GM18502 (cell line): ENCODE data around the gene CTAG1B.
"Not testable (repeated sequence)": the region's sequence is repeated elsewhere in the genome, so short reads cannot be mapped to it uniquely, and the experiment has no call there.

Source experiments
- ATAC-seq: cut with Tn5 transposase; IDR thresholded peaks from one replicate; pipeline ENCODE4 v1.9.1; 2021; ENCODE audit warnings: mild to moderate bottlenecking; ENCODE audit not compliant: unreplicated experiment, poor library complexity

The CTAG1B gene

GRCh38 chrX:154619182-154619581, at the start of gene CTAG1B:
Gene CTAG1B, minus strand, starts transcription at chrX:154619282. Its CDS starts 64 bp downstream, at chrX:154619218.
- not testable (repeated sequence) for ATAC-seq

GRCh38 chrX:154661899-154662298, 42.8 kb upstream of the CTAG1B start:
- no peak for ATAC-seq

GRCh38 chrX:154661170-154661569, 42.1 kb upstream of the CTAG1B start:
- no peak for ATAC-seq

- no peak for ATAC-seq
Measured at GRCh38 chrX:154660541-154660940, 41.5 kb upstream of the CTAG1B start.

- no peak for ATAC-seq
Measured at GRCh38 chrX:154658957-154659356, 39.9 kb upstream of the CTAG1B start.

GRCh38 chrX:154658187-154658586, 39.1 kb upstream of the CTAG1B start:
- no peak for ATAC-seq

- no peak for ATAC-seq
Measured at GRCh38 chrX:154657226-154657805, 38.2 kb upstream of the CTAG1B start.

- no peak for ATAC-seq
Measured at GRCh38 chrX:154655786-154656185, 36.7 kb upstream of the CTAG1B start.

- ATAC-seq, result no peak
Measured at GRCh38 chrX:154655346-154655745, 36.3 kb upstream of the CTAG1B start.

- no peak for ATAC-seq
Measured at GRCh38 chrX:154654925-154655324, 35.8 kb upstream of the CTAG1B start.

GRCh38 chrX:154654372-154654771, 35.3 kb upstream of the CTAG1B start:
- ATAC-seq, result no peak

- not testable (repeated sequence) for ATAC-seq
Measured at GRCh38 chrX:154653413-154653812, 34.3 kb upstream of the CTAG1B start, which contains the start of gene CTAG2. Gene CTAG2, minus strand, starts transcription at chrX:154653579. Its CDS starts 64 bp downstream, at chrX:154653515.

GRCh38 chrX:154653048-154653401, 33.9 kb upstream of the CTAG1B start:
- ATAC-seq, result no peak

GRCh38 chrX:154652311-154653047, 33.4 kb upstream of the CTAG1B start:
- ATAC-seq, result no peak

GRCh38 chrX:154650221-154650510, 31.1 kb upstream of the CTAG1B start:
- no peak for ATAC-seq

GRCh38 chrX:154649503-154650220, 30.6 kb upstream of the CTAG1B start:
- no peak for ATAC-seq

GRCh38 chrX:154648931-154649330, 29.8 kb upstream of the CTAG1B start:
- no peak for ATAC-seq

- not testable (repeated sequence) for ATAC-seq
Measured at GRCh38 chrX:154645745-154646378, 26.8 kb upstream of the CTAG1B start.

GRCh38 chrX:154643708-154644107, 24.6 kb upstream of the CTAG1B start:
- ATAC-seq, result not testable (repeated sequence)

GRCh38 chrX:154641740-154642139, 22.7 kb upstream of the CTAG1B start:
- not testable (repeated sequence) for ATAC-seq

- ATAC-seq, result not testable (repeated sequence)
Measured at GRCh38 chrX:154633661-154634060, 14.6 kb upstream of the CTAG1B start.
